GM21526 (cell line): ENCODE data around the gene C9orf50.
"Not testable (repeated sequence)": the region's sequence is repeated elsewhere in the genome, so short reads cannot be mapped to it uniquely, and the experiment has no call there.

Source experiments
- ATAC-seq: cut with Tn5 transposase; IDR thresholded peaks from one replicate; pipeline ENCODE4 v1.9.1; 2021; ENCODE audit warnings: moderate library complexity; ENCODE audit not compliant: unreplicated experiment, low FRiP score

The C9orf50 gene

DNA sequence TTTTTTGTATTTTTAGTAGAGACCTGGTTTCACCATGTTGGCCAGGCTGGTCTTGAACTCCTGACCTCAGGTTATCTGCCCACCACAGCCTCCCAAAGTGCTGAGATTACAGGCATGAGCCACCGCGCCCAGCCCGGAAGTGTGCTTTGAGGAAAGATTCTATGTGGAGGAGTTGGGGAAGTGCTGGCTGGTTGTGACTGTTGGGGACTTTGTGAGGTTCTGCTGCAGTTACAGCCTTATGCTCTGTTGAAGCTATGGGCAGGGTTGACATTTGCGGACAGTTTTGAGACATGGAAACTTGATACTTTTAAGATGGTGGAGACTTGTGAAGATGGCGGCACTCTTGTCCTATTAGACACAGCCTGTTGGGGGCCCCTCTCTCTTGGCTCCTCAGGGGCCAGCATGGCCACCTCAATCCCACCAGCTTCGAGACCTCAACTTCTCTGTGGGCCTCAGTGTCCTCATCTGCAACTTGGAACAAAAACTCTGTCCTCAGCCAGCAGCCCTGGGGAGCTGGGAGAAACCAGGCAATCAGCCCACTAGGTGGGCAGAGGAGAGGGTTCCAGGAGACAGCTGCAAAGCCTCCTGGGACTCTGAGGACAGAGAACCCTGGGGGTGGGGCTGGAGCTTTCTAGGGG, 24.9 kb downstream of the C9orf50 start:
- ATAC-seq, result no peak

DNA sequence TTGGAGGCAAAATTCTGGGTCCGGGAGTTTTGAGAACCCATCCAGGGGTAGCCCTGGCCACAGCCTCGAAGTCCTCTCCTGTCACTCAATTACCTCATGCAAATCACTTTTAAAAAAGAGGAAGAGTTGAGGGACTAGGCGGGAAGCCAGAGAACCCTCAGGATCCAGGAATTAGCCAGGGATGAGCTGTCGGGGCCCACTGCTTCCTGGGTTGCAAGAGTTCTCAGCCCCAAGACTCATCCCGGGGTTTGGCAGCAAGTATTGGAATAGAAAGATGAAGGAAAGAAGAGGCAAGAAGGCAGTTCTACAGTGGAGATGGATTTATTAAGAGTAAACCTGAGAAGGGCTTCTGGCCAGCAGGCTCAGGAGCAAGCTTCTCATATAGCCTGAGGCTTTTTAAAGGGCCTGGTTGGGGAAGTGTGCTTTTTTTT, 25.6 kb downstream of the C9orf50 start:
- no peak for ATAC-seq

DNA sequence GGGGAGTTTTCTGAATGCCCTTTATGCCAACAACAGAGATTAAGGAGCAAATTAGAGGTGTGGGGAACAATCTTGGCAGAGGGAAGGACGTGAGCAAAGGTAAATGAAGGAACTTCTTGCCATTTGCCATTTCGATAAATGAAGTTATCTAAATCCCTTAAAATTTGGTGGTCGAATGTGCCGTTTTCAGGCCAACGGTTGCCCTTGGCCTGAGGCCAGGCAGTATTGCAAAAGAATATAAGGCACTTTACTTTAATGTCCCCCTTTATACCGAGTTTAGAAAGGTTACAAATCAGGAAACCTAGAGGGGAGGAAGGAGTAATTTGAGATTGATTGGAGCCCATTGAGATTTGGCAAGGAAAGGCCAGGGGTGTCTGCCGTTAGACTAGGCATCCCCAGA, 26.3 kb downstream of the C9orf50 start:
- no peak for ATAC-seq

DNA sequence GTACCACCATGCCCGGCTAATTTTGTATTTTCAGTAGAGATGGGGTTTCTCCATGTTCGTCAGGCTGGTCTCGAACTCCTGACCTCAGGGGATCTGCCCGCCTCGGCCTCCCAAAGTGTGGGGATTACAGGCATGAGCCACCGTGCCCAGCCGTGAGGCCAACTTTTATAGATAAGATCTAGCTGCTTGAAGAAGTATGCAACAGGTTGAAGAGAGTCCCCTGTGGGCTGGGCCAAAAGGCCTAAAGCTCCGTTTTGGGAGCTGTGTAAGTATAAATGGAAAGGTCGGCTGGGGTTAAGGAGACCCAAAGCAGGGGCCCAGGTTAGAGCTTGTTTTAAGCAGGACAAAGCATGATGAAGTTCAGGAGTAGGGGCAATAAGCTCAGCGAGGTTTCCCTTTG, 28.1 kb downstream of the C9orf50 start:
- ATAC-seq, result not testable (repeated sequence)

DNA sequence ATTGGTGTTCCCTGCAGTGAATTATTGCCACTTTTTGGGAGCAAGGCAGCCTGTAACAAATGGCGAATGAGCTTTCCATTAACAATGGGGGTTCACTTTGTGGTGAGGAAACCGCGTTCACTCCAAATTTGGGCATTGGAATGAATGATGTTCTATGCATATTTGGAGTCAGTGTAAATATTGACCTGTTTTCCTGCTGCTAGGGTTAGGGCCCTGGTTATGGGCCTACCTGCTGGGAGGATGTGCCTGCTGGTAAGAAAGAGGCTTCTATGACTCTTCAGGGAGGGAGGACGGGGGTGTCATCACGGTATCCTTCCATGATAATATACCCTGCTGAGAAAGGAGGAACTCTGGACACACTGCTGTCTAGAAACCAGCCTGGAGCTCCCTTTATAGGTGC, 29.0 kb downstream of the C9orf50 start:
- ATAC-seq, result no peak

DNA sequence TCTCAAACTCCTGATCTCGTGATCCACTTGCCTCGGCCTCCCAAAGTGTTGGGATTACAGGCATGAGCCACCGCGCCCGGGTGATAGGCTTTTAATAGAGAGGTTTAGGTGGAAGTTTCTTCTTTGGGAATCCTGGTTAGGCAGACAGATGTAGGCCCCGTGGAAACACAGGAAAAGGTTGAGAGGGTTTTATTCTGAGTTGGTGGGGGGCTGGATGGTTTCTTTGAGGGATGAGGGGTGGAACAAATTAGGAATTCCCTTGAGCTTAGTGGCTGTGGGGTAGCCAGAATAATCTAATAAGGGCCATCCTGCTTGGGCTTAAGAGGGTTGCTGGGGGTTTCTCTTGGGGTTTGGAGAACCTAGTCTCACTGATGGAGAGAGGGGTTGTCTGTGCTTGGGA, 30.4 kb downstream of the C9orf50 start:
- ATAC-seq, result no peak

DNA sequence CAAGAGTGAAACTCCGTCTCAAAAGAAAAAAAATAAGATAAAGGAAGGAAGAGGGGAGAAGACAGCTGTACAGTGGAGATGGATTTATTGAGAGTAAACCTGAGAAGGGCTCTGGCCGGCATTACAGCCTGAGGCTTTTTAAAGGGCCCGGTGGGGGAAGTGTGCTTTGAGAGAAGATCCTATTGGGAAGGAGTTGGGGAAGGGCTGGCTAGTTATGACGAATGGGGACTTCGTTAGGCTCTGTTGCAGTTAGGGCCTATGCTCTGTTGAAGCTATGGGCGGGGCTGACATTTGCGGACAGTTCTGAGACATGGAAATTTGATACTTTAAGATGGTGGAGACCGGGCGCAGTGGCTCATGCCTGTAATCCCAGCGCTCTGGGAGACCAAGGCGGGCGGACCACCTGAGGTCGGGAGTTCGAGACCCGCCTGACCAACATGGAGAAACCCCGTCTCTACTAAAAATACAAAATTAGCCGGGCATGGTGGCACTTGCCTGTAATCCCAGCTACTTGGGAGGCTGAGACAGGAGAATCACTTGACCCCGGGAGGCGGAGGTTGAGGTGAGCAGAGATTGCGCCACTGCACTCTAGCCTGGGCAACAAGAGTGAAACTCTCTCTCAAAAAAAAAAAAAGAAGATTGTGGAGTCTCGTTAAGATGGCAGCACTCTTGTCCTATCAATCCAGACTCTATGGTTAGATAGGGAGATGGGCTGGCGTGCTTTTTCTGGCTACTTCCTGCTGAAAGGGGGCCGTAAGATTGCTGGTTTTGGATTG, 33.2 kb downstream of the C9orf50 start:
- ATAC-seq, result no peak

DNA sequence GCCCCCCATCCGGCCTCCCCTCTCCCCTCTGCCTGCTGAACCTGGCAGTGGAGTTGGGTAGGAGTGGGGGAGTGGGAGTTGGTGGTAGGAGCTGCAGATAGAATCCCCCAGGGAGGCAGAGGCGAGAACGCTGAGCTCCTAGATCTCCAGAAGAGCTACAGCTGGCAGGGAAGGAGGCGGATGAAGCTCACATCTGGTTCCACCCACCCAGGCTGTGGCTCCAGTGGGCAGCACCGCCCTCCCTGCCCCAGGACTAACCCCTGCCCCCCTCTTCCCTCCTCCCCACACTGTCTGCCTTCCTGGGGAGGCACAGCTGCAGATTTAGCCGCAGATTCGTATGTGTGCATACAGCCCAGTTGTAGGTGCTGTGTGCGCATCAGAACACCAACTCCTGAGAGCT, 34.2 kb downstream of the C9orf50 start:
- no peak for ATAC-seq

DNA sequence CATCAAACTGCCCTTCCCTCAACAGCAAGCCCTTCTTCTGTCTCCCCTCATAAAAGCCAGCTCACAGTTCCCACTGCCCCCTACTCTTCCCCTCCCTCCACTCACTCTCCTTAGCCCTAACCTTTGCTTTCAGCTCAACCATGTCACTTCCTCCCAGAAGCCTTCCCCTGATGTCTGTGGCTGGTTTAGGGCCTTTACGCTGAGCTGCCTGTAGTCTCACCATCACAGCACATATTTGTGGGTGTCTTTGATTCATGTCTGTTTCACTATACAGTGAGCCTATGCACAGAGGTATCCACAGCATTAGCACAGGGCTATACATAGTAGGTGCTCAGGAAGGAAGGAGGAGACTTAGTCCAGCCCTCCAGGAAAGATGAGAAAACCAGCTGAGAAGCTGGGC, 34.7 kb downstream of the C9orf50 start:
- no peak for ATAC-seq

DNA sequence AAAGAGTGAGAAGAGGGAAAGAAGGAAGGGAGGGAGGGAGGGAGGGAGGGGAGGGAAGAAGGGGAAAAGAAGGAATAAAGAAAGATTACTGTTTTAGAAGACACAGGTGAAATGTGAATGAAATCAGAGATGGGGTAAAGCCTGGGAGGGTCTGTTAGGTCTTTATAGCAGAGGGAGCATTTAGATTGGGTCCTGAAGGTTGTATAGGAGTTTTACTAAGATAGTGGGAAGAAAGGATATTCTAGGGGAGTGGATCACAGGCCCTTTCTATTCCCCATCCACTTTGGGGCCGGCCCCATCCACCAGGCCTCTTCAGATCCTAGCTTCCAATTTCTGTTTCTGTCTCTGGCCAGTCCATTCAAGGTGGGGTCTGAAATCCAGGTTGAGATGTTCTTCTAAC, 35.5 kb downstream of the C9orf50 start:
- ATAC-seq, result no peak

DNA sequence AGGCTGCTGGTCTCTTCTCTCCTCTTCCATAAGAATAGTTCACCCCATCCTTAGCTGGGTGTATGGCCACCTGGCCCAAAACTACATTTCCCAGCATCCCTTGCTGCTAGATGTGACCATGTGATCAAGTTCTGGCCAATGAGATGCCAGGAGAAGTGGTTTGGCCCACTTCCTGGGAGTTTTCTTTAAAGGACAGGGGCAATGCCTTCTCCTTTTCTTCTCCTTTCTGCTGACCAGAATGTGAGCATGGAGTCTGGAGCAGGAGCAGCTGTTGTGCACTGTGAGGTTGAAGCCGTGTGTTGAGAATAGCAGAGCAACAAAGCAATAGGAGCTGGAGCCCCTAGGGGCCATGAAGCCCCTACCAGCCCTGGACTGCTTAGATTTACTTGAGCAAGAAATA, 36.8 kb downstream of the C9orf50 start:
- ATAC-seq, result no peak

DNA sequence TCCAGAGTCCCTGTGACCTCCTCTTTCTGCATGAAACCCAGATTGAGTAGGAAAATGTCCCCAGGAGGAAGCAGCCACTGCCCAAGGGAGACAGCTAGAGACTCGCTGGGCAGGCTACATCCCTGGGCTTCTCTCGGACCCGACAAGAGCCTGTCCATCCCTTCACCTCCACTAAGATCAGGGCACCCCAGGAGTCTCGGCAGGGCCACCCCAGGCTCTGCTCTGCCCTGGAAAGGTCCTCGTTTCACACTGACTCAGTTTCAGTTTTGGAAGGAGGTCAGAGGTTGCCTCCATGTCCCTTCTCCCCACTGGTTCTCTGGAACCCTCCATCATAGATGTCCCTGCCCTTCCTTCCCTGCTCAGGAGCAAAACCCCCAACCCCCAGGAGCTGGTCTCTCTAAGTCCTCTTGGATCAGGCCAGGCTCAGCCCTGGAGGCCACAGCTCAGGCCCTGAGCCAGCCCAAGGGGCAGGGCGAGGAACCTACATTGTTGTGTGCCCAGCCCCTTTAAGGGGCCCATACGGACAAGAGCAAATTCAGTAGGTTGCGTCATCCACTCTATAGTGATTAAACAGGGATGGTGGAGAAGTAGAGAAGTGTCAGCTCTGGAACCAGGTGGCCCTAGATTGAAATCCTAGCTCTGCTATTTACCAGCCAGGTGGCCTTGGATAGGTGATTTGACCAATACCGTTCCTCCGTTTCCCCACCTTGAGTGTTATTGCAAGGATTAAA, 37.4 kb downstream of the C9orf50 start:
- ATAC-seq, result no peak

DNA sequence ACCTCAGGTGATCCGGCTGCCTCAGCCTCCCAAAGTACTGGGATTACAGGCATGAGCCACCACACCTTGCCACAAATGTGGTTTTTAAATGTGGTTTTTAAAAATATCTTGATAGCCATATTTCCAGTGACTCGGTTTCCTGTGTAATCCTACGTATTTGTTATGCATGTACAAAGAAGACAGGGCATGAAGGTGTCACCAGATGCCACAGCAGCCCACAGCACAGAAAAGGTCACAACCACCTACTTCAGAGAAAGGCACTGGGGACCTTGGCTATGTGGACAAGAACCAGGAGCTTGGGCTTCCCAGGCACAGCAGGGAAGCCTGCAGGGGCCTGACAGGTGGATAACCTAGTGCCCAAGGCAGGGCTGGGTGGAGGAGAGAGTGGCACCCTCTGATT, 38.0 kb downstream of the C9orf50 start:
- no peak for ATAC-seq

DNA sequence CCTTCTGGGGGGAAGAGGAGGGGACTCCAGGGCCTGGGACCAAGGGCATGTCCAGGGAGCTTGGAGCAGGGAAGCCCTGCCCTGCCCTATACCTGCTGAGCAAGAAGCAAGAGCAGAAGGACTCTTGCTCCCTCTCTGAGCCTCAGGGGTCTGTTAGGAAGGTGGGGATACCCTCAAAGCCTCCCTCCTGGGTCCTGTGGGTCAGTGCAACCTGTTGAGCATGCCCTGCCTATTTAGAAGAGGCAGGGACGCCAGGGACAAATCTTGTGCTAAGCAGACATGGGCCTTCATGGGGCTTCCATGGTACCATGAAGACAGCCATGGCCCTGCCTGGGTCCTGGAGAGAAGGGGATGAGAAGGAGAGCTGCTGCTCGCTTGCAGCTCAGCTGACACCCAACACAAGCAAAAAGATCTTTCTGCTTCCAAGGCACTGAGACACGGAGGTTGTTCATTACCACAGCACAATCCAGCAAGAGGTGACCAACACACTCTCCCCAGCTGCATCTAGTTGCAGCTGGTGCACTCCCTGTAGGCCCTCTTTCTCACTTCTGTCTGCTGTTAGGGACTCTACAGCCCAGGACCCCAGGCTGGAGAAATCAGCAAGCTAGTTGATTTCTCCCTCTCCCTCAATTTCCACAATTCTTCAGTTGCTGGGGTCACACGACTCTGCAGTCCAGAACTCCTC, 39.3 kb downstream of the C9orf50 start:
- no peak for ATAC-seq

DNA sequence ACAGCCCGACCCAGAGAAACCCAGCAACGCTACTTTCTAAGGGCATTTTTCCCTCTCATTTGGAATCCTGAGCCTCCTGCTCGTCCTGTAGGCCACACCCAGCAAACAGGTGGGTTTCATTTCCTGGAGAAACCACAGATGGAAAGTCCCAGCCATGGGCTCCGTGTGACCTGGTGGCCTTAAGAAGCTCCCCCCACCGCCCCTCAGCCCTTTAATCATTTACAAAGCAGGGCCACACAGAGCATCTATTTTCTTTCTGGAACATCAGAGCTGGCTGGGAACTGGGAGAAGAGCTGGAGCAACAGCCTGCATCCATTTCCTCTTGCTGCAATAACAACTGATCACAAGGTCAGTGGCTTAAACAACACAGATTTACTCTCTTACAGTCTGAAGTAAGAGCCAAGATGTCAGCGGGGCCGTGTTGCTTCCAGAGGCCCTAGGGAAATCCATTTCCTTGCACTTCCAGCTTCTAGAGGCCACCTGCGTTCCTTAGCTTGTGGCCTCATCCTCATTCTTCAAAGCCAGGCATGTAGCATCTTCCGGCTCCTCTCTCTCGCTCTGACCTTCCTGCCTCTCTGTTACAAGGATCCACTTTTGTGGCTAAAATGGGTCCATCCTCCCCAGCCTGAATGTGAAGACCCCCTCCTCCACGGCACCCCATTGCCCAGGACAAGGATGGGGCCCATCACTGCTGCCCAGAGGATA, 40.5 kb downstream of the C9orf50 start:
- ATAC-seq, result no peak

DNA sequence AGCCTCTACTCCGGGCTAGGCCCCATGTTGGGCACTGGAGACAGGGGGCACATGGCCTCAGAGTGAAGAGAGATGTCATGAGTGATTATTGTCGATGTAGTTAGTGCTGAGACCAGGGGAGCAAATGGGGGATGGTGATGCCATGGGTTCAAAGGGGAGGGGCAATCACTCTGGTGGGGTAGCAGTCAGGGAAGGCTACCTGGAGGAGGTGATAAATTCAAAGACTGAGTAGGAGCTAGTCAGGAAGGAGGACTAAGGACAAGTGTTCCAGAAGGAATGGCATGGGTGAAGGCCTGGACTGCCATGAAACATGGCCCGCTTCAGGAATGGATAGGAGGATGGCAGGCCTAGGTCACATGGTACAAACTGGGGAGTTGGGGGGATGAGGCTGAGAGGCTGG, 41.6 kb downstream of the C9orf50 start:
- no peak for ATAC-seq

DNA sequence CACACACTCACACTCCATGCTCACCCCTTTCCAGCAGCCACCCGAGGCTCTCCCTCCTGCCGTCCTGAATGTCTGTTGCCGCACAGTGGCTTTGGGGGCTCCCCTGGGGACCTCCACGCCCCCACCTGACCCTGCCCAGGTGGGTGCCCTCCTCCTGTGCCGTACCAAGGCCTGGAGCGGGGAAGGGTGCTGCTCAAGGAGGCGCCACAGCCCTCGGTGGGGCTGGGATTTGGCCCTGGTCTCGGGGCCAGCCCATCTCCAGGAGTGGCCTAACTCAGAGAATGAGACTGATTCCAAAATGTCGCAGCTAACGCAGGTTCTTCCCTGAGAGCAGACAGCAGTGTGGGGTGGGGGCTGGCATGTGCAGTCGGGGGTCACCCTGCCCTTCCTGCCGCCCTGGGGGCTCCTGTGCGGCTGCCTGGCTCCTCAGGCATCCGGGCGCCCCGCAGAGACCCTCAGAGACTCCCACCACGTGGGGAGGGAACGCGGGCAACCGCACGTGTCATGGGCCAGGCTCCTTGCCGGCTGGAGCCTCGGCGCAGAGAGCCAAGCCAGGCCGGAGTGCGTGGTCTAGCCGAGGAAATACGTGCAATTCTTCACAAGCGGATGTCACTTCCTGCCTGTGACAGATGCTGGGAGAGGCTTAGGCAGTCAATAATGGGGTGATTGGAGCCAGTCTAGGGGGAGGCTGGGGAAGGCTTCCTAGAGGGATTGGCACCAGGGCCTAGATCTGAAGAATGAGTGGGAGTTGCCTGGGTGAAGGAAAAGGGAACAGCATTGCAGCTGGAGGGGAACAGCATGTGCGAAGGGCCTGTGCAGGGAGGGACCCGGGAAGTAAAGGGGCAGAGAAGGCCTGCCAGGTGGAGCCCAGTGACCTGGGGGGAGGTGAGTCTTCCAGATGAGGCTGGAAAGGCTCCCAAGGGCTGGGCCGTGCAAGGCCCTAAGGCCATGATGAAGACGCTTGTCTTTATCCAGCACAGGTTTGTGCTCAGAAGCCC, 44.1 kb downstream of the C9orf50 start:
- ATAC-seq, result no peak

DNA sequence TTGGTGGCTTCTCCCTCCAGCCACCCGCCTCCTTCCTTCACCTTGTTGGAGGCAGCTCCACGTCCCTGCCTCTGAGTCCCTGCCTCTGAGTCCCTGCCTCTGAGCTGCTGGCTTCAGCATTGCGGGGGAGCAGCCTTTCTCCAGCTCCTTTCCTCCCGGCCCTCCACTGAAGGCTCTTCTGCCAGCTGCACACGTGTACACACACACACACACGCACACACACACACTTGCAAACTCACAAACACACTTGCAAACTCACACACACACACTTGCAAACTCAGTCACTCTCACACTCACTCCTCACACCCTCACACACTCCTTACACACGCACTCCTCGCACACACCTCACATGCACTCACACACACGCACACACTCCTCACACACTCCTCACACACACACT, 45.1 kb downstream of the C9orf50 start:
- ATAC-seq, result no peak

DNA sequence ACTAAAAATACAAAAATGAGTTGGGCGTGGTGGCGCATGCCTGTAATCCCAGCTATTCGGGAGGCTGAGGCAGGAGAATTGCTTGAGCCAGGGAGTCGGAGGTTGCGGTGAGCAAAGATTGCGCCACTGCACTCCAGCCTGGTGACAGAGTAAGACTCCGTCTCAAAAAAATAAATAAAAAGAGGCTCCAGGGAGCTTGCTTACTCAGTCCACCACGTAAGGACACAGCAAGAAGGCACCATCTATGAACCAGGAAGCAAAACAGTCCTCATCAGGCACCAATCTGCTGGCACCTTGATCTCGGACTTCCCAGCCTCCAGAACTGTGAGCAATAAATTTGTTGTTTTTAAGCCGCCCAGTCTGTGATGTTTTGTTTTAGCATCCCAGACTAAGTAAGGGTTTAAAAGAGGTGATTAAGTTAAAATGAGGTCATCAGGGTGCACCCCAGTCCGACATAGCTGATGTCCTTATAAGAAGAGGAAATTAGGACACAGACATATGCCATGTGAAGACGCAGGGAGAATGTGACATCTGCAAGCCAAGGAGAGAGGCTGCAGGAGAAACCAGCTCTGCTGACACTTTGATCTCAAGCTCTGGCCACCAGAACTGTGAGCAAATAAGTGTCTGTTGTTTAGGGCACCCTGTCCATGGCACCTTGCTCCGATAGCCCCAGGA, 45.9 kb downstream of the C9orf50 start:
- ATAC-seq, result no peak
